Measurements from ENCODE around the gene FOSL2. TPM values are rescaled to one million over a fixed set of nuclear protein-coding genes. Genes with fewer than 3 reads are reported as not detected.

FOSL2 gene
- total RNA-seq, 1 experiment from 2014 or later, result 4.0 TPM

DNA sequence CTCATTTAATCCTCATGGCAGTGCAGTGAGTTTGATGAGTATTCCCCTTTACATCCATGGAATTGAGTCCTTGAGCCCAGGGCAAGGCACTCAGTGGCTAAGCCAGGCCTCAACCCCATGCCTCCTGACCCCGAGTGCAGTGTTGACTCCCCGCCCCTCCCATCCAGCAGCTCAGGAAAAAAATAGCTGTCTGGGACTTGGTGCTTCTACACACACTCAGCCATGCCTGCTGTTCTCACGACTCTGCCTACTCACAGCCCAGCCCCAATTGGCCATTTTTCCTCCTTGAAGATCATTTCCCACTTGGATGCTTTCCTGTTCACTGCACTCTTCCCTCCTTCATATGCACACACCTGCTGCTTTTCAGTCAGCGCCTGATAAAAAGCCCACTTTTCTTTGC lies 8.8 kb downstream of the FOSL2 start:
- no peaks in the 10 kb centered on the region for H3K9me3 Mint-ChIP-seq
- no peaks in the 10 kb centered on the region for H3K27me3 Mint-ChIP-seq (ENCODE audit: low read depth)
- peaks cover 3% of the 10 kb centered on the region; the same call in 1 of the 2 replicates for H3K4me1 Mint-ChIP-seq
- no peak overlapping the region for H3K4me3 Mint-ChIP-seq
- no peak for TF ChIP-seq TP53 (CRISPR knock-in tag; IDR thresholded peaks at IDR 0.05)
- TF ChIP-seq CBFB (CRISPR knock-in tag; IDR thresholded peaks at IDR 0.05; ENCODE audit: low read depth), result no peak
- no peak for TF ChIP-seq TCF7 (CRISPR knock-in tag; IDR thresholded peaks at IDR 0.05; ENCODE audit: low read depth)
- TF ChIP-seq, protein P1, sequence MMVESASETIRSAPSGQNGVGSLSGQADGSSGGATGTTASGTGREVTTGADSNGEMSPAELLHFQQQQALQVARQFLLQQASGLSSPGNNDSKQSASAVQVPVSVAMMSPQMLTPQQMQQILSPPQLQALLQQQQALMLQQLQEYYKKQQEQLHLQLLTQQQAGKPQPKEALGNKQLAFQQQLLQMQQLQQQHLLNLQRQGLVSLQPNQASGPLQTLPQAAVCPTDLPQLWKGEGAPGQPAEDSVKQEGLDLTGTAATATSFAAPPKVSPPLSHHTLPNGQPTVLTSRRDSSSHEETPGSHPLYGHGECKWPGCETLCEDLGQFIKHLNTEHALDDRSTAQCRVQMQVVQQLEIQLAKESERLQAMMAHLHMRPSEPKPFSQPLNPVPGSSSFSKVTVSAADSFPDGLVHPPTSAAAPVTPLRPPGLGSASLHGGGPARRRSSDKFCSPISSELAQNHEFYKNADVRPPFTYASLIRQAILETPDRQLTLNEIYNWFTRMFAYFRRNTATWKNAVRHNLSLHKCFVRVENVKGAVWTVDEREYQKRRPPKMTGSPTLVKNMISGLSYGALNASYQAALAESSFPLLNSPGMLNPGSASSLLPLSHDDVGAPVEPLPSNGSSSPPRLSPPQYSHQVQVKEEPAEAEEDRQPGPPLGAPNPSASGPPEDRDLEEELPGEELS (CRISPR knock-in tag; IDR thresholded peaks at IDR 0.05), result no peak
- ATAC-seq (no peak), DNase-seq (ENCODE audit: low spot score) (no peak)
- ChIA-PET POLR2A (interaction anchor here (0.5 kb wide), 1 partner anchor 13 kb away, joined by 3 read pairs; no protein-coding TSS in a partner anchor), CTCF (interaction anchor here (1.5 kb wide), 1 partner anchor 698 kb away, joined by 4 read pairs; no protein-coding TSS in a partner anchor)
- no peak overlapping the region for H3K27ac Mint-ChIP-seq
- no peaks in the 10 kb centered on the region for H3K36me3 Mint-ChIP-seq

DNA sequence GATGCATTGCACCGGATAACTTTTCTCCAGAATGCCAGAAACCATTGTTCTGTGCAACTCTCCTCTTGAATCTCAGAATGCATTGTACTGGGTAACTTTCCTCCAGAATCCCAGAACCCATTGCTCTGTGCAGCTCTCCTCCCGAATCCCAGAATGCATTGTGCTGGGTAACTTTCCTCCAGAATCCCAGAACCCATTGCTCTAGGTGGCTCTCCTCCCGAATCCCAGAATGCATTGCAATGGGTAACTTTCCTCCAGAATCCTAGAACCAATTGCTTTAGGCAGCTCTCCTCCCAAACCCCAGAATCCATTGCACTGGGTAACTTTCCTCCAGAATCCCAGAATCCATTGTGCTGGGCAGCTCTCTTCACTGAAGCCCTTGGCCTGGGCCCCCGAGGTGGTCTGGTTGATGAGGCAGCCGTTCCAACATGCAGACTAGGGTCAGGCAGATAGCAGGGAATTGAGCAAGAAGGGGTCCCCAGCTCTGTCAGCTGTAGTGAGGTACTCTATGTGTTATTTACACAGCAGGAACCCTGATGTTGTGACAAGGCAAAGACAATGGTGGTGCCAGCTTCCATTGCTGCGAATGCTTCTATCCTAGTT lies 9.4 kb downstream of the FOSL2 start:
- Mint-ChIP-seq H3K27me3 (ENCODE audit: low read depth) (no peaks in the 10 kb centered on the region), H3K4me1 (peaks cover 3% of the 10 kb centered on the region; the same call in 1 of the 2 replicates), H3K9me3 (no peaks in the 10 kb centered on the region), H3K4me3 (no peak overlapping the region), H3K36me3 (no peaks in the 10 kb centered on the region), H3K27ac (no peak overlapping the region)
- ChIA-PET POLR2A (no interaction called here), CTCF (interaction anchor here (1.5 kb wide), 1 partner anchor 698 kb away, joined by 4 read pairs; no protein-coding TSS in a partner anchor)
- ATAC-seq, result no peak
- TF ChIP-seq, protein P1 (CRISPR knock-in tag; IDR thresholded peaks at IDR 0.05), result no peak
- TF ChIP-seq ESRRA (CRISPR knock-in tag; IDR thresholded peaks at IDR 0.05; ENCODE audit: borderline replicate concordance), result no peak
- TF ChIP-seq, protein P2, sequence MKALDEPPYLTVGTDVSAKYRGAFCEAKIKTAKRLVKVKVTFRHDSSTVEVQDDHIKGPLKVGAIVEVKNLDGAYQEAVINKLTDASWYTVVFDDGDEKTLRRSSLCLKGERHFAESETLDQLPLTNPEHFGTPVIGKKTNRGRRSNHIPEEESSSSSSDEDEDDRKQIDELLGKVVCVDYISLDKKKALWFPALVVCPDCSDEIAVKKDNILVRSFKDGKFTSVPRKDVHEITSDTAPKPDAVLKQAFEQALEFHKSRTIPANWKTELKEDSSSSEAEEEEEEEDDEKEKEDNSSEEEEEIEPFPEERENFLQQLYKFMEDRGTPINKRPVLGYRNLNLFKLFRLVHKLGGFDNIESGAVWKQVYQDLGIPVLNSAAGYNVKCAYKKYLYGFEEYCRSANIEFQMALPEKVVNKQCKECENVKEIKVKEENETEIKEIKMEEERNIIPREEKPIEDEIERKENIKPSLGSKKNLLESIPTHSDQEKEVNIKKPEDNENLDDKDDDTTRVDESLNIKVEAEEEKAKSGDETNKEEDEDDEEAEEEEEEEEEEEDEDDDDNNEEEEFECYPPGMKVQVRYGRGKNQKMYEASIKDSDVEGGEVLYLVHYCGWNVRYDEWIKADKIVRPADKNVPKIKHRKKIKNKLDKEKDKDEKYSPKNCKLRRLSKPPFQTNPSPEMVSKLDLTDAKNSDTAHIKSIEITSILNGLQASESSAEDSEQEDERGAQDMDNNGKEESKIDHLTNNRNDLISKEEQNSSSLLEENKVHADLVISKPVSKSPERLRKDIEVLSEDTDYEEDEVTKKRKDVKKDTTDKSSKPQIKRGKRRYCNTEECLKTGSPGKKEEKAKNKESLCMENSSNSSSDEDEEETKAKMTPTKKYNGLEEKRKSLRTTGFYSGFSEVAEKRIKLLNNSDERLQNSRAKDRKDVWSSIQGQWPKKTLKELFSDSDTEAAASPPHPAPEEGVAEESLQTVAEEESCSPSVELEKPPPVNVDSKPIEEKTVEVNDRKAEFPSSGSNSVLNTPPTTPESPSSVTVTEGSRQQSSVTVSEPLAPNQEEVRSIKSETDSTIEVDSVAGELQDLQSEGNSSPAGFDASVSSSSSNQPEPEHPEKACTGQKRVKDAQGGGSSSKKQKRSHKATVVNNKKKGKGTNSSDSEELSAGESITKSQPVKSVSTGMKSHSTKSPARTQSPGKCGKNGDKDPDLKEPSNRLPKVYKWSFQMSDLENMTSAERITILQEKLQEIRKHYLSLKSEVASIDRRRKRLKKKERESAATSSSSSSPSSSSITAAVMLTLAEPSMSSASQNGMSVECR (CRISPR knock-in tag; IDR thresholded peaks at IDR 0.05; ENCODE audit: borderline replicate concordance), result no peak
- no peak for TF ChIP-seq ZNF671 (CRISPR knock-in tag; IDR thresholded peaks at IDR 0.05)
- TF ChIP-seq ZNF317 (CRISPR knock-in tag; IDR thresholded peaks at IDR 0.05; ENCODE audit: borderline replicate concordance, low read depth), result no peak
- TF ChIP-seq TEAD1 (CRISPR knock-in tag; IDR thresholded peaks at IDR 0.05), result no peak
- no peak for TF ChIP-seq MLX (CRISPR knock-in tag; IDR thresholded peaks at IDR 0.05)
- no peak for DNase-seq (ENCODE audit: low spot score)

DNA sequence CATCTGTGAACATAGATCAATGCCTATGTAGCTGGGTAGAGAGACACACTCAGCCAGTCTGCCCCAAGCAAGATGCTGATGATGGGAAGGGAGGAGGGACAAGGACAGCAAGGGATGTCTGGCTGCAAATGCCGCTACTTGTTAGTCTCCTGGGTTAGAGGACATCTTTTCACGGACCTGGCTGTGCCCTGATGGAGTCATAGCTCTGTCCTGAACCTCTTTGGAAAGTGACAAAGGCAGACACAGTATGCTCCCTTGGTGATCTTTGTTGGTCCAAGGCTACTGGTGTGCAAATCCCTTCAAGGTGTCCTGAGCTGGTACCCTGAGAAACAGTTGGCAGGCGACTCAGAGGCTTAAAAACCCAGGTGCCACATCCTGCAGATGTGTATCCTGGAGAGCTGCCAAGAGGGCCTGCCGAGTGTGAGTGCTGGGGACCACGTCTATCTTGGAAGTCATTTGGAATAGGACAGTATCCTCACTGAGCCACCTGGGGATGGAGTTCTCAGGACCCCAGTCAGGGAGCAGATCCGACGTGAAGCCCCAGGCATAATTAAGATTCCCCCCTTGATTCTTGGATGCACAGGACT lies 10.8 kb downstream of the FOSL2 start:
- Mint-ChIP-seq H3K9me3 (no peaks in the 10 kb centered on the region), H3K27me3 (ENCODE audit: low read depth) (no peaks in the 10 kb centered on the region), H3K27ac (no peak overlapping the region), H3K4me3 (no peak overlapping the region), H3K4me1 (peaks cover 3% of the 10 kb centered on the region; the same call in 1 of the 2 replicates), H3K36me3 (no peaks in the 10 kb centered on the region)
- POLR2A ChIA-PET, result no interaction called here
- ATAC-seq (no peak), DNase-seq (ENCODE audit: low spot score) (no peak)
- CTCF ChIA-PET, result no interaction called here
- no peak for TF ChIP-seq ZNF396 (CRISPR knock-in tag; IDR thresholded peaks at IDR 0.05; ENCODE audit: borderline replicate concordance)
- TF ChIP-seq ZNF281 (CRISPR knock-in tag; IDR thresholded peaks at IDR 0.05), result no peak
- TF ChIP-seq, protein P3, sequence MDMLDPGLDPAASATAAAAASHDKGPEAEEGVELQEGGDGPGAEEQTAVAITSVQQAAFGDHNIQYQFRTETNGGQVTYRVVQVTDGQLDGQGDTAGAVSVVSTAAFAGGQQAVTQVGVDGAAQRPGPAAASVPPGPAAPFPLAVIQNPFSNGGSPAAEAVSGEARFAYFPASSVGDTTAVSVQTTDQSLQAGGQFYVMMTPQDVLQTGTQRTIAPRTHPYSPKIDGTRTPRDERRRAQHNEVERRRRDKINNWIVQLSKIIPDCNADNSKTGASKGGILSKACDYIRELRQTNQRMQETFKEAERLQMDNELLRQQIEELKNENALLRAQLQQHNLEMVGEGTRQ (CRISPR knock-in tag; IDR thresholded peaks at IDR 0.05), result no peak
- no peak for TF ChIP-seq NR3C1 (CRISPR knock-in tag; conservative IDR thresholded peaks at IDR 0.05; ENCODE audit: low read depth)
- TF ChIP-seq, protein P4, sequence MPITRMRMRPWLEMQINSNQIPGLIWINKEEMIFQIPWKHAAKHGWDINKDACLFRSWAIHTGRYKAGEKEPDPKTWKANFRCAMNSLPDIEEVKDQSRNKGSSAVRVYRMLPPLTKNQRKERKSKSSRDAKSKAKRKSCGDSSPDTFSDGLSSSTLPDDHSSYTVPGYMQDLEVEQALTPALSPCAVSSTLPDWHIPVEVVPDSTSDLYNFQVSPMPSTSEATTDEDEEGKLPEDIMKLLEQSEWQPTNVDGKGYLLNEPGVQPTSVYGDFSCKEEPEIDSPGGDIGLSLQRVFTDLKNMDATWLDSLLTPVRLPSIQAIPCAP (CRISPR knock-in tag; IDR thresholded peaks at IDR 0.05), result no peak
